ENCODE data around the gene DUSP22.

Gene DUSP22

DNA sequence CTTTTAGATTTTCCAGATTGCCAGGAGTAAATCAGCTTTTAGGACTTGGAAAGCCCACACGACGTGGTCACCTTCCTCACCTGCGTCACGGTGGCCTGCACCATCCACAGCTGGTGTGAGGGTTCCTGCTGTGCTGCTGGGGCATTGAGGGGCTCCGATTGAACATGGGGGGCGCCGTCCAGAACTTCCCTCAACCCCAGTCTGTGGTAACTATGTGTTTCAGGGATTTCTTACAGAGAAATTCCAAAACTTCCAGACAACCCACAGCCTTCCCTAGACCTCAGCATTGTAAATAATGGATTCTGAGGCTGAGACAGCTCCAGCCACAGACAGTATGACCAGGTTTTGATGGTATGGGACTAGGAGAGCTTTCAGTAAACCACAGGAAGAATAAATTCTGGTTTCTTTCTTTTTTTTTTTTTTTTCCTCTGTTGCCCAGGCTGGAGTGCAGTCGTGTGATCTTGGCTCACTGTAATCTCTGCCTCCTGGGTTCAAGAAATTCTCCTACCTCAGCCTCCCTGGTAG lies 52.6 kb downstream of the DUSP22 start:
- ATAC-seq (replicated peaks) (no peak), DNase-seq (no peak)
- Mint-ChIP-seq H3K27ac (no peak overlapping the region), H3K4me3 (no peak overlapping the region), H3K4me1 (peaks cover 53 to 89% of the 10 kb centered on the region in 2 donors), H3K27me3 (no peaks in the 10 kb centered on the region), H3K9me3 (no peaks in the 10 kb centered on the region), H3K36me3 (peaks cover 62 to 72% of the 10 kb centered on the region in 2 donors)

GRCh38 chr6:345747-346385 lies 53.6 kb downstream of the DUSP22 start:
- Mint-ChIP-seq H3K27me3 (no peaks in the 10 kb centered on the region), H3K36me3 (peaks cover 65 to 70% of the 10 kb centered on the region in 2 donors), H3K4me3 (no peak overlapping the region), H3K9me3 (peaks cover 0 to 4% of the 10 kb centered on the region in 2 donors), H3K27ac (no peak overlapping the region), H3K4me1 (peaks cover 46 to 86% of the 10 kb centered on the region in 2 donors)
- DNase-seq (no peak), ATAC-seq (replicated peaks) (no peak)

DNA sequence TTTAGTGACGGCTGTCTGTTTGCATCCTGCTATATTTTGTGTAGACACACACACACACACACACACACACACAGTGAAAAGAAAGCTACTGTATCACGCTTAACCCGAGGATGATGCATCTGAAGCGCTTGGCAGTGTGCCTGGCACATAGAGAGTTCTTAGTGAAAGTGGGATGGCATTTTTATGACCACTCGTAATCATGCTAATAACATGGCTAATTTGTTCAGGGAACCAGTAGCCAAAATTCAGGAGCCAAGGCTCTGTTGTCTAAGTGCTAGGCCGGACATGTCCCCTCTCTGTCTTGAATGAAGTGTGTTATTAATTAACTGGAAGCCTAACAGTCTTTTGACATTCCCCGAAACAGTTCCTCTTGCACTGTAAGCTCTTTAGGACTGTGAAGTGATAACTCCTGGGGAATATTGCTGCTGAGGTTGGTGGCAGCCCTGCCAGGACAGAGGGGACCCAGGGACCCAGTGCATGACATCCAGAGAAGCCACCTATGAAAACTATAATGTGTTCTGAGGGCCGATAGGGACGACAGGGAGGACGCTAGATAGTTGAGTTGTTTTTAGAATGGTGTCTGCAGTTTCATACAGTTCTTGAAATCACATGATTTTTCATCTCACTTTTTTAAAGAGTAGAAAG lies 54.2 kb downstream of the DUSP22 start:
- Mint-ChIP-seq H3K4me3 (peak overlapping the region; percentile 45 to 46), H3K9me3 (peaks cover 0 to 4% of the 10 kb centered on the region in 2 donors), H3K27me3 (no peaks in the 10 kb centered on the region), H3K27ac (peak overlapping the region; percentile 93), H3K36me3 (peaks cover 60 to 70% of the 10 kb centered on the region in 2 donors), H3K4me1 (peaks cover 42 to 85% of the 10 kb centered on the region in 2 donors)
- DNase-seq (no peak), ATAC-seq (replicated peaks) (no peak)

GRCh38 chr6:347232-347631 lies 54.9 kb downstream of the DUSP22 start:
- Mint-ChIP-seq H3K4me3 (peak overlapping the region; percentile 45 to 46), H3K36me3 (peaks cover 57 to 70% of the 10 kb centered on the region in 2 donors), H3K27ac (peak overlapping the region; percentile 75)

GRCh38 chr6:347951-348859 lies 55.9 kb downstream of the DUSP22 start:
- Mint-ChIP-seq H3K36me3 (peaks cover 53 to 72% of the 10 kb centered on the region in 2 donors), H3K27ac (peak overlapping the region; percentile 27), H3K4me3 (no peak overlapping the region), H3K9me3 (peaks cover 0 to 4% of the 10 kb centered on the region in 2 donors), H3K4me1 (peaks cover 36 to 75% of the 10 kb centered on the region in 2 donors), H3K27me3 (no peaks in the 10 kb centered on the region)
- ATAC-seq (replicated peaks) (no peak), DNase-seq (no peak)

More at GRCh38 chr6:347232-347631, 54.9 kb downstream of the DUSP22 start:
- H3K27me3 Mint-ChIP-seq, result no peaks in the 10 kb centered on the region
- H3K9me3 Mint-ChIP-seq, result peaks cover 0 to 4% of the 10 kb centered on the region in 2 donors
- ATAC-seq (replicated peaks), result peak; percentile 93
- H3K4me1 Mint-ChIP-seq, result peaks cover 36 to 83% of the 10 kb centered on the region in 2 donors
- no peak for DNase-seq

GRCh38 chr6:348860-349396 lies 56.6 kb downstream of the DUSP22 start:
- H3K36me3 Mint-ChIP-seq, result peaks cover 48 to 71% of the 10 kb centered on the region in 2 donors
- no peak for ATAC-seq (replicated peaks)
- H3K4me1 Mint-ChIP-seq, result peaks cover 37 to 75% of the 10 kb centered on the region in 2 donors

GRCh38 chr6:349491-349921 lies 57.2 kb downstream of the DUSP22 start:
- peak overlapping the region; percentile 48 for H3K27ac Mint-ChIP-seq
- peaks cover 39 to 75% of the 10 kb centered on the region in 2 donors for H3K4me1 Mint-ChIP-seq
- H3K4me3 Mint-ChIP-seq, result no peak overlapping the region

More at GRCh38 chr6:348860-349396, 56.6 kb downstream of the DUSP22 start:
- Mint-ChIP-seq H3K4me3 (no peak overlapping the region), H3K27me3 (no peaks in the 10 kb centered on the region), H3K27ac (no peak overlapping the region), H3K9me3 (peaks cover 0 to 4% of the 10 kb centered on the region in 2 donors)
- no peak for DNase-seq

GRCh38 chr6:350371-350770 lies 58.1 kb downstream of the DUSP22 start:
- H3K4me3 Mint-ChIP-seq, result no peak overlapping the region
- no peaks in the 10 kb centered on the region for H3K27me3 Mint-ChIP-seq
- no peak for DNase-seq
- H3K4me1 Mint-ChIP-seq, result peaks cover 46 to 81% of the 10 kb centered on the region in 2 donors
- peaks cover 0 to 4% of the 10 kb centered on the region in 2 donors for H3K9me3 Mint-ChIP-seq
- H3K36me3 Mint-ChIP-seq, result peaks cover 43 to 64% of the 10 kb centered on the region in 2 donors
- no peak overlapping the region for H3K27ac Mint-ChIP-seq
- ATAC-seq (replicated peaks), result no peak

More at GRCh38 chr6:349491-349921, 57.2 kb downstream of the DUSP22 start:
- DNase-seq (no peak), ATAC-seq (replicated peaks) (no peak)
- Mint-ChIP-seq H3K36me3 (peaks cover 43 to 65% of the 10 kb centered on the region in 2 donors), H3K27me3 (no peaks in the 10 kb centered on the region), H3K9me3 (peaks cover 0 to 4% of the 10 kb centered on the region in 2 donors)

DNA sequence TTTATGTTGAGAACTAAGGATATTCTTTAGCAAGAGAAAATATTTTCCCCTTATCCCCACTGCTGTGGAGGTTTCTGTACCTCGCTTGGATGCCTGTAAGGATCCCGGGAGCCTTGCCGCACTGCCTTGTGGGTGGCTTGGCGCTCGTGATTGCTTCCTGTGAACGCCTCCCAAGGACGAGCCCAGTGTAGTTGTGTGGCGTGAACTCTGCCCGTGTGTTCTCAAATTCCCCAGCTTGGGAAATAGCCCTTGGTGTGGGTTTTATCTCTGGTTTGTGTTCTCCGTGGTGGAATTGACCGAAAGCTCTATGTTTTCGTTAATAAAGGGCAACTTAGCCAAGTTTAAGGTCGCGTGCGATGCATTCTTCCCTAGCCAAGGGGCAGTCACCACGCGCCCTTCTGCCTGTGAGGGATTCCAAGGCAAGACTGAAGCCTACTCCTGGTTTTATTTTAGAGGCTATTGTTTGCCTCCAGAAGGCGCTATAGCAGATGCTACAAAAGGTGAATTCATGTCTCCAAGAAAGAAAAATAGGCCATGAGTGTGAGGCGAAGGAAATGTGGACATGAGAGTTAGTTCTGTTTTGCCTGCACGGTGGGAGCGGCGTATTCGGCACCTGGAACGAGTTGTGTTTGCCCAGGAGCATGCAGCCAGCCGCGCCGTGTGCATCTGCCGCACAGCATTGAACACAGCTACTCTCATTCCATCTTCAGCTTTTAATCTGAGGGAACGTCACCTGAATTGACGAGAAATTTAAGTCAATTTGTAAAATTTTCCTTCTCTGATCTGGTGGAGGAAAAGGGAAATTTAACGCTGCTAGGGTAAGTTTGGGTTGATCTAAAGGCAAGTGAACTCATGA lies 59.0 kb downstream of the DUSP22 start:
- no peak overlapping the region for H3K4me3 Mint-ChIP-seq
- H3K9me3 Mint-ChIP-seq, result peaks cover 0 to 4% of the 10 kb centered on the region in 2 donors
- H3K36me3 Mint-ChIP-seq, result peaks cover 38 to 59% of the 10 kb centered on the region in 2 donors
- H3K27ac Mint-ChIP-seq, result peak overlapping the region; percentile 27
- no peaks in the 10 kb centered on the region for H3K27me3 Mint-ChIP-seq
- H3K4me1 Mint-ChIP-seq, result peaks cover 48 to 85% of the 10 kb centered on the region in 2 donors
- ATAC-seq (replicated peaks) (no peak), DNase-seq (no peak)

- no peak for ATAC-seq (replicated peaks)
- no peak overlapping the region for H3K4me3 Mint-ChIP-seq
- H3K4me1 Mint-ChIP-seq, result peaks cover 47 to 85% of the 10 kb centered on the region in 2 donors
- no peak for DNase-seq
- peaks cover 34 to 54% of the 10 kb centered on the region in 2 donors for H3K36me3 Mint-ChIP-seq
- no peak overlapping the region for H3K27ac Mint-ChIP-seq
- no peaks in the 10 kb centered on the region for H3K27me3 Mint-ChIP-seq
- H3K9me3 Mint-ChIP-seq, result peaks cover 0 to 4% of the 10 kb centered on the region in 2 donors
Measured at GRCh38 chr6:351867-352289, 59.6 kb downstream of the DUSP22 start.

DNA sequence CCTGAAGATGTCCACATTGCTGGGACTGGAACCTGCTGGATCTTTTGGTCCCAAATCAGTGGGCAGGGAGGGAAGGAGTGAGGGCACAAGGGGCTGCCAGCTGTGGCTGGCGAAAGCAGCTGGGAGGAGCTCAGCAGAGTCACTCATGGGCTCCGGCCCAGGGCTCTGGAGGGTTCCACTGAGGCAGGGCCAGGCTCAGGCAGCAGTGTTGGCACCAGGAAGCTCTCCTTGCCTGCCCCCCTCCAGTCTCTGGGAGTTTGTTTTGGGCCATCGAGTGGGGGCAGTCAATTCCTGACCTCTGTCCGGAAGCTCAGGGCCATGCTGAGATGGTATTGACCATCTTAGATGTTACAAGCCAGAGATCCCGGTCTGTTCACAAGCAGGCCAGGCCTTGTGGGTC lies 60.2 kb downstream of the DUSP22 start:
- peaks cover 0 to 4% of the 10 kb centered on the region in 2 donors for H3K9me3 Mint-ChIP-seq
- H3K4me3 Mint-ChIP-seq, result no peak overlapping the region
- H3K4me1 Mint-ChIP-seq, result peaks cover 47 to 85% of the 10 kb centered on the region in 2 donors
- no peaks in the 10 kb centered on the region for H3K27me3 Mint-ChIP-seq
- H3K27ac Mint-ChIP-seq, result peak overlapping the region; percentile 44
- DNase-seq, result no peak
- peaks cover 30 to 54% of the 10 kb centered on the region in 2 donors for H3K36me3 Mint-ChIP-seq
- ATAC-seq (replicated peaks), result no peak

- peaks cover 0 to 4% of the 10 kb centered on the region in 2 donors for H3K9me3 Mint-ChIP-seq
- peak overlapping the region; percentile 44 for H3K27ac Mint-ChIP-seq
- no peak for DNase-seq
- no peak for ATAC-seq (replicated peaks)
- peaks cover 28 to 49% of the 10 kb centered on the region in 2 donors for H3K36me3 Mint-ChIP-seq
- H3K27me3 Mint-ChIP-seq, result no peaks in the 10 kb centered on the region
- no peak overlapping the region for H3K4me3 Mint-ChIP-seq
- peaks cover 48 to 85% of the 10 kb centered on the region in 2 donors for H3K4me1 Mint-ChIP-seq
Measured at GRCh38 chr6:352896-353470, 60.7 kb downstream of the DUSP22 start.
